Activated B cell treated with CpG ODN at 0.5 μM for 24 hours (primary cell): ENCODE measurements around the gene DOK3. TPM values are rescaled to one million over a fixed set of nuclear protein-coding genes. Genes with fewer than 3 reads are reported as not detected.

Source experiments
- ATAC-seq: fragments of 200-7000 bp; cut with Tn5 transposase; one replicate; pipeline ENCODE4 v1.10.0; 2021; ENCODE audit warnings: low read depth, mild to moderate bottlenecking, moderate library complexity
- CTCF ChIA-PET: fragments of 350-600 bp; sonication (Branson Sonifier 250); formaldehyde crosslinking; loops from one replicate; lab custom pipeline; 2021; ENCODE audit warnings: antibody characterized with exemption; lab: Charles Lee
- POLR2A ChIA-PET: fragments of 350-600 bp; sonication (Branson Sonifier 250); formaldehyde crosslinking; loops from one replicate; lab custom pipeline; 2021; ENCODE audit warnings: antibody characterized with exemption; lab: Charles Lee
- DNase-seq: peaks from one replicate; pipeline ENCODE4 v3.0.0; 2022
- H3K27ac Mint-ChIP-seq: one replicate; pipeline ENCODE4 v1.8.0; 2020; ENCODE audit warnings: mixed read lengths
- H3K27me3 Mint-ChIP-seq: one replicate; pipeline ENCODE4 v1.8.0; 2021; ENCODE audit warnings: mixed read lengths
- H3K36me3 Mint-ChIP-seq: one replicate; pipeline ENCODE4 v1.8.0; 2021; ENCODE audit warnings: low read depth, mixed read lengths
- H3K4me1 Mint-ChIP-seq: one replicate; pipeline ENCODE4 v1.8.0; 2021; ENCODE audit warnings: mixed read lengths
- H3K4me3 Mint-ChIP-seq: one replicate; pipeline ENCODE4 v1.8.0; 2020; ENCODE audit warnings: mild to moderate bottlenecking, mixed read lengths
- H3K9me3 Mint-ChIP-seq: one replicate; pipeline ENCODE4 v1.8.0; 2020; ENCODE audit warnings: mixed read lengths
- CTCF ChIP-seq: fragments of 200-600 bp; IDR thresholded peaks from one replicate; pipeline ENCODE4 v1.8.0; 2022; ENCODE audit warnings: antibody characterized with exemption, mild to moderate bottlenecking
- intact Hi-C: fragments of 100-400 bp; cut with micrococcal nuclease; formaldehyde crosslinking; loops from one replicate; pipeline ENCODE4 v1.15.1; 2024
- total RNA-seq: library from RNA; stranded (reverse); gene quantifications from 2 replicates; pipeline ENCODE4 v1.2.3, GENCODE V29; 2022

The DOK3 gene
- total RNA-seq, 1 donor from 2014 or later: 88.5 TPM

GRCh38 chr5:177550122-177550521 lies 40.5 kb upstream of the DOK3 start:
- no peak overlapping the region for H3K4me3 Mint-ChIP-seq
- H3K4me1 Mint-ChIP-seq: peaks cover 33% of the 10 kb centered on the region

GRCh38 chr5:177548495-177548894 lies 38.9 kb upstream of the DOK3 start:
- intact Hi-C loops: no loop called here
- H3K27me3 Mint-ChIP-seq: no peaks in the 10 kb centered on the region
- H3K4me3 Mint-ChIP-seq: no peak overlapping the region
- no peaks in the 10 kb centered on the region for H3K9me3 Mint-ChIP-seq
- no peak for TF ChIP-seq CTCF
- H3K4me1 Mint-ChIP-seq: peaks cover 25% of the 10 kb centered on the region
- ChIA-PET POLR2A (no interaction called here), CTCF (interaction anchor here (0.9 to 1.9 kb wide), 2 partner anchors 10 to 47 kb away, joined by 3 to 4 read pairs; no protein-coding TSS in a partner anchor)
- peaks cover 28% of the 10 kb centered on the region for H3K36me3 Mint-ChIP-seq
- ATAC-seq (no peak), DNase-seq (no peak)
- H3K27ac Mint-ChIP-seq: no peak overlapping the region

More at GRCh38 chr5:177550122-177550521, 40.5 kb upstream of the DOK3 start:
- Mint-ChIP-seq H3K36me3 (peaks cover 24% of the 10 kb centered on the region), H3K27ac (no peak overlapping the region), H3K9me3 (no peaks in the 10 kb centered on the region), H3K27me3 (no peaks in the 10 kb centered on the region)
- CTCF ChIA-PET: no interaction called here
- DNase-seq (no peak), ATAC-seq (no peak)
- no peak for TF ChIP-seq CTCF
- intact Hi-C loops: no loop called here
- POLR2A ChIA-PET: interaction anchor here (0.7 kb wide), 1 partner anchor 50 kb away, joined by 3 read pairs; the partner anchor contains the start of gene B4GALT7

GRCh38 chr5:177547736-177548135 lies 38.1 kb upstream of the DOK3 start:
- ChIA-PET POLR2A (interaction anchor here (0.7 kb wide), 1 partner anchor 92 kb away, joined by 3 read pairs; no protein-coding TSS in a partner anchor), CTCF (interaction anchor here (0.9 to 1.9 kb wide), 2 partner anchors 10 to 46 kb away, joined by 3 to 4 read pairs; no protein-coding TSS in a partner anchor)
- no peaks in the 10 kb centered on the region for H3K9me3 Mint-ChIP-seq

GRCh38 chr5:177546258-177546741 lies 36.7 kb upstream of the DOK3 start:
- Mint-ChIP-seq H3K27me3 (no peaks in the 10 kb centered on the region), H3K4me3 (no peak overlapping the region), H3K36me3 (peaks cover 31% of the 10 kb centered on the region), H3K4me1 (peaks cover 8% of the 10 kb centered on the region), H3K27ac (no peak overlapping the region), H3K9me3 (no peaks in the 10 kb centered on the region)
- intact Hi-C loops: no loop called here
- ATAC-seq (no peak), DNase-seq (no peak)
- ChIA-PET POLR2A (no interaction called here), CTCF (no interaction called here)
- no peak for TF ChIP-seq CTCF

More at GRCh38 chr5:177547736-177548135, 38.1 kb upstream of the DOK3 start:
- peaks cover 28% of the 10 kb centered on the region for H3K36me3 Mint-ChIP-seq
- ATAC-seq (no peak), DNase-seq (no peak)
- peaks cover 17% of the 10 kb centered on the region for H3K4me1 Mint-ChIP-seq
- no peak for TF ChIP-seq CTCF
- no peak overlapping the region for H3K27ac Mint-ChIP-seq
- H3K27me3 Mint-ChIP-seq: no peaks in the 10 kb centered on the region
- no peak overlapping the region for H3K4me3 Mint-ChIP-seq
- intact Hi-C loops: no loop called here

GRCh38 chr5:177545487-177546257 lies 36.0 kb upstream of the DOK3 start:
- Mint-ChIP-seq H3K27ac (no peak overlapping the region), H3K4me1 (peaks cover 8% of the 10 kb centered on the region)
- POLR2A ChIA-PET: interaction anchor here (0.6 kb wide), 1 partner anchor 476 kb away, joined by 4 read pairs; no protein-coding TSS in a partner anchor

More at GRCh38 chr5:177545487-177546257, 36.0 kb upstream of the DOK3 start:
- Mint-ChIP-seq H3K27me3 (no peaks in the 10 kb centered on the region), H3K4me3 (no peak overlapping the region), H3K9me3 (no peaks in the 10 kb centered on the region), H3K36me3 (peaks cover 36% of the 10 kb centered on the region)
- no peak for TF ChIP-seq CTCF
- CTCF ChIA-PET: no interaction called here
- intact Hi-C loops: no loop called here
- no peak for DNase-seq
- ATAC-seq: no peak
